22Rv1 (cell line): ENCODE results near the gene TDO2.
"Not testable (repeated sequence)": the region's sequence is repeated elsewhere in the genome, so short reads cannot be mapped to it uniquely, and the experiment has no call there.

ENCODE experiments used
- H3K27ac ChIP-seq: fragments of 450-650 bp; 2 replicates; pipeline ENCODE4 v1.5.1; 2017
- CTCF ChIP-seq: fragments of 450-650 bp; IDR thresholded peaks from 2 replicates; pipeline ENCODE4 v1.5.1; 2017; ENCODE audit warnings: mild to moderate bottlenecking
- ZFX ChIP-seq: fragments of 450-650 bp; IDR thresholded peaks from 2 replicates; pipeline ENCODE4 v1.6.1; 2017; ENCODE audit warnings: antibody characterized with exemption, borderline replicate concordance

The TDO2 gene

GRCh38 chr4:155929833-155930232 lies 26.3 kb downstream of the TDO2 start:
- H3K27ac ChIP-seq: no peak overlapping the region
- no peak for TF ChIP-seq CTCF
- no peak for TF ChIP-seq ZFX

- TF ChIP-seq CTCF (no peak), ZFX (no peak)
- no peak overlapping the region for H3K27ac ChIP-seq
Measured at GRCh38 chr4:155930330-155930729, 26.8 kb downstream of the TDO2 start.

- no peak for TF ChIP-seq CTCF
- TF ChIP-seq ZFX: no peak
- H3K27ac ChIP-seq: no peak overlapping the region
Measured at GRCh38 chr4:155931634-155932033, 28.1 kb downstream of the TDO2 start.

GRCh38 chr4:155934634-155935033 lies 31.1 kb downstream of the TDO2 start:
- not testable (repeated sequence) for H3K27ac ChIP-seq

- no peak overlapping the region for H3K27ac ChIP-seq
- TF ChIP-seq CTCF (no peak), ZFX (no peak)
Measured at GRCh38 chr4:155935389-155935986, 32.0 kb downstream of the TDO2 start.

- H3K27ac ChIP-seq: no peak overlapping the region
- TF ChIP-seq ZFX (no peak), CTCF (no peak)
Measured at GRCh38 chr4:155941085-155941790, 37.7 kb downstream of the TDO2 start.

GRCh38 chr4:155941820-155942219 lies 38.3 kb downstream of the TDO2 start:
- TF ChIP-seq ZFX (no peak), CTCF (no peak)
- no peak overlapping the region for H3K27ac ChIP-seq
